HG02571 (cell line): ENCODE data around the gene TOX3.

Experiments
- ATAC-seq: cut with Tn5 transposase; IDR thresholded peaks from one replicate; pipeline ENCODE4 v1.9.1; 2021; ENCODE audit warnings: mild to moderate bottlenecking, moderate library complexity; ENCODE audit not compliant: unreplicated experiment

TOX3 gene

GRCh38 chr16:52405441-52405840, 141.5 kb downstream of the TOX3 start:
- no peak for ATAC-seq

DNA sequence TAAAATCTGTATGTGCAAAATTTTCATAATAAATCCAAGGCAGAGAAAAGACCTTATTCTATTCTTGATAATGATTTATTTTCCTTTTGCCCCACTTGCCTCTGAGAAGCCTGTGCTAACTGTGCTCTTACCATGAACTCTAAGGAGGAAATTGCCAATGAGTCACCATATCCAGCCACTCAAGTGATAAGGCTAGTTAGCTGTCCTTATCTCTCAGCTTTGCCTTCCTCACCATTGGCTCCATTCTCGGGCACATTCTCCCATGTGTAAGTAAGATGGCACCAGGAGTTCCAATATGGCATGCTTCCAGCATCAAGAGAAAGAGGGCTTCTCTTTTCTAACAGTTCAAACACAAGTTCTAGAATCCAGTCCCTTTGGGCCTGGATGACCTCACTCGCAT, 142.4 kb downstream of the TOX3 start:
- ATAC-seq, result no peak

GRCh38 chr16:52399116-52399515, 147.8 kb downstream of the TOX3 start:
- ATAC-seq, result no peak

DNA sequence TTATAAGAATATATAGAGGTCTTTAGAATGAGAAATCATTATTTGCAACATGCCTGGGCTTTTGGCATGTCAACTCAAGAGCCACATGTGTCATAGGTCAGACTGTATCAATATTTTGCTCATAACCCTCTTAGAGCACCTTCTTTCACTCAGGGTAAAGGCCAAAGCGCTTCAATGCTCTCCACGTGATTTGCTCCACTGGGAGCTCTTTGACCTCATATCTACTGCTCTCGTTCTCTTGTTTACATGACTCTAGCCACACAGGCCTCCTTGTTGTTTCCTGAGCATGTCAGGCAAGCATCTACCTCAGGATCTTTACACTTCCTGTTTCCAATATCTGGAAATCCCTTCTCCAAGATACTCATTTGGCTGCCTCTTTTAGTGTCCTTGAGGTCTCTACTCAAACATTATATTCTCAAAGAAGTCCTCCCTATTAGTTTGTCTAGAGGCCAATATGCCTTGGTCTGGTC, 148.4 kb downstream of the TOX3 start:
- ATAC-seq, result no peak

GRCh38 chr16:52398021-52398420, 148.9 kb downstream of the TOX3 start:
- ATAC-seq, result no peak

DNA sequence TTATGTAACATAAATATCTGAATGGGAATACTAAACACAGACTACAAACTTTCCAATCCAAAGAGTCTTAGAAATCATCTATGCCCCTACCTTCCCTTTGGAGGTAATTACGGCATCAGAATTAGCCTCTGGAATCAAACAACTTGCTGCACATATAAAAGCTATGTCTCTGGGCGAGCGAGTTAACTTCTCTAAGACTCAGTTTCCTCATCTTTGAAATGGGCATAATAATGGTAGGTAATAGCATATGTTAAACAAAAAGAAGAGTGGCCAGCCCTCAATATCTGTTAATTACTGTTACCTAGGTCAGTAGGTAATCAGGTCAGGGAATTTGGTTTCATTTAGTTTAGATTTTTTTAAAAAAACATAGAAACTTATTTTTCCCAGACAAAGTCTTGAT, 153.5 kb downstream of the TOX3 start:
- no peak for ATAC-seq

GRCh38 chr16:52389045-52389444, 157.9 kb downstream of the TOX3 start:
- ATAC-seq, result no peak
